ENCODE measurements around the gene SLC9A2. TPM values are rescaled to one million over a fixed set of nuclear protein-coding genes. Genes with fewer than 3 reads are reported as not detected.

The SLC9A2 gene
- total RNA-seq, 2 donors from 2014 or later: not detected

- H3K9me3 ChIP-seq (ENCODE audit: control insufficient read depth, low read length, poor library complexity, severe bottlenecking): no peaks in the 10 kb centered on the region
- ATAC-seq: no peak
- H3K36me3 Mint-ChIP-seq (ENCODE audit: low read depth): no peaks in the 10 kb centered on the region
- H3K4me1 Mint-ChIP-seq: no peaks in the 10 kb centered on the region
- DNase-seq: no peak
- H3K4me3 Mint-ChIP-seq: no peak overlapping the region
- no peak overlapping the region for H3K27ac Mint-ChIP-seq
- peaks cover 37% of the 10 kb centered on the region for H3K27me3 Mint-ChIP-seq
Measured at GRCh38 chr2:102704531-102704930, 85.2 kb downstream of the SLC9A2 start.

- no peaks in the 10 kb centered on the region for H3K9me3 ChIP-seq (ENCODE audit: control insufficient read depth, low read length, poor library complexity, severe bottlenecking)
- peaks cover 31% of the 10 kb centered on the region for H3K27me3 Mint-ChIP-seq
- H3K4me3 Mint-ChIP-seq: no peak overlapping the region
- no peaks in the 10 kb centered on the region for H3K4me1 Mint-ChIP-seq
- H3K36me3 Mint-ChIP-seq (ENCODE audit: low read depth): no peaks in the 10 kb centered on the region
- H3K27ac Mint-ChIP-seq: no peak overlapping the region
- DNase-seq (no peak), ATAC-seq (no peak)
Measured at GRCh38 chr2:102707796-102708695, 88.7 kb downstream of the SLC9A2 start.

- Mint-ChIP-seq H3K36me3 (ENCODE audit: low read depth) (no peaks in the 10 kb centered on the region), H3K27ac (no peak overlapping the region), H3K4me1 (no peaks in the 10 kb centered on the region), H3K27me3 (peaks cover 25% of the 10 kb centered on the region), H3K4me3 (no peak overlapping the region)
- H3K9me3 ChIP-seq (ENCODE audit: control insufficient read depth, low read length, poor library complexity, severe bottlenecking): no peaks in the 10 kb centered on the region
- no peak for DNase-seq
- no peak for ATAC-seq
Measured at GRCh38 chr2:102708847-102709559, 89.7 kb downstream of the SLC9A2 start.

DNA sequence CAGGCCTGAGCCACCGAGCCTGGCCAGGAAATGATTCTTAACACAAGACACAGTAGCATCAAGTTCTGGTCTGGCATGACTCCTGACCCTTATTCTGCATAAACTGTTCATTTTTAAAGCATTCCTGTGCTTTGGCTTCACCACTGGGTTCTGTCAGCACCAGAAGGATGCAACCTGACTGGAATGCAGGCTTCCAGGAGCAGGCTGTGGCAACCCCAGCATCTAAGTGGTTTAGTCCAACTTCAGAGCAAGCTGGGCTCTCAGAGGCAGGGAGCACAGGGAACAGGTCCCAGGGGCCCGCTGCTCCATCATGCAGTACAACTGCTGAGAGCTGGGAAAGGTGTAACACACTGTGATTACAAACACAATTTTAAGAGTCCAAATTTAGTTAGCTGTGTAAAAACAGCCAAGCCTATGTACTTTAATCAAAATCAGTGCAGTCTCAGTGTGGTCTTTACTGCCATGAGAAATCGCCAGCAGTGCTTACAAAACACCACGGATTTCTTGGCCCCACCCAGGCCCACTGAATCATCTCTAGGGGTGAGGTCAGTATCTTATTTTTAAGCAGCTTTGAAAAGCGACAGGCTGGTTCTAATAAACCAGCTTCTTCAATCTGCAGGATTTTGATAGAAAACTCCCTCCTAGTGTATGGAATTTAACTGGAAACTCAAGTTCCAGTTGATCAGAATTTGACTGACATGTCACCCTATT is 98.1 kb downstream of the SLC9A2 start:
- Mint-ChIP-seq H3K27ac (no peak overlapping the region), H3K4me3 (no peak overlapping the region), H3K27me3 (no peaks in the 10 kb centered on the region), H3K4me1 (peaks cover 5% of the 10 kb centered on the region), H3K36me3 (ENCODE audit: low read depth) (peaks cover 25% of the 10 kb centered on the region)
- ATAC-seq (no peak), DNase-seq (no peak)
- no peaks in the 10 kb centered on the region for H3K9me3 ChIP-seq (ENCODE audit: control insufficient read depth, low read length, poor library complexity, severe bottlenecking)

DNA sequence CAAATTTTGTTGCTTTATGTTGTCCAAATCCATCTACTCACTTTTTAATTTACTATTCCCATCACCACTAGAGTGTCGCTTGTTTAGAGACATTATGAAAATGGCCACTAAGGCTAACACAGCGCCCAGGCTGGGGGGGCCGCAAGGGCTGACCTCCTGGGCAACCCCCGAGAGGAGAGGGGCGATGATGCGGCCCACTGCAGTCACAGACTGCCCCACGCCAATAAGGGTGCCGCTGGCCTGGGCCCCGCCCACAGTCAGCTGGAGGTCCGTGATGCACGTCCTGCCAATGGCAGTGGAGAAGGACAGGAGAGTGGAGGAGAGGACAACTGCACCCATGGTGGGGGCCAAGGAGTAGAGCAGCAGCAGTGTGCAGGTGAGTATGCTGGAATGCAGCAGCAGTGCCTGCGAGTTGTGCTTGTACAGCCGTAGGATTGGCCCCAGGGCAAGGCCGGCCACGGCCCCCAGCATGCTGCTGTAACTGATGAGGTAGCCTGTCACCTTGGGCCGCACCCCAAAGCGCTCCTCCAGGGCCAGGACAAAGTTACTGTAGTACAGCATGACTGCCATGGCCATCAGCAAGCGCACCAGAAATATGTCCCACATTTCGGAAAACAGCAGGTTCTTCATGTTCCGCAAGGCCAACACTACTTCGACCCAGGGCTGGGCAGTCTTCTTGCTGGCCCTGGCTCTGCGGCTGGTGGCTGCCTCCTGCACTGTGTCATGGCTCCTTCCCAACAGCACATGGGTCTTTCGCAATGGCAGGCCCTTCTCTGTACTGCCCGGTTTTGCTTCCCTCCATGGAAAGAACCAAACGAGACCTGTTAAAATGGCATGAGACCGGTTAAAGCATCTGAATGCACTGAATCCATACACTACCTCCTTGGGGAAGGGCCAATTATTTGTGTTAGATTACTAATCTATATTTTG is 99.3 kb downstream of the SLC9A2 start:
- H3K9me3 ChIP-seq (ENCODE audit: control insufficient read depth, low read length, poor library complexity, severe bottlenecking): no peaks in the 10 kb centered on the region
- Mint-ChIP-seq H3K36me3 (ENCODE audit: low read depth) (peaks cover 25% of the 10 kb centered on the region), H3K4me1 (peaks cover 5% of the 10 kb centered on the region), H3K27me3 (no peaks in the 10 kb centered on the region), H3K4me3 (no peak overlapping the region), H3K27ac (no peak overlapping the region)
- no peak for ATAC-seq
- no peak for DNase-seq

GRCh38 chr2:102724016-102724490 is 104.7 kb downstream of the SLC9A2 start:
- no peaks in the 10 kb centered on the region for H3K9me3 ChIP-seq (ENCODE audit: control insufficient read depth, low read length, poor library complexity, severe bottlenecking)
- ATAC-seq (no peak), DNase-seq (no peak)
- H3K4me3 Mint-ChIP-seq: no peak overlapping the region
- H3K27ac Mint-ChIP-seq: no peak overlapping the region
- H3K36me3 Mint-ChIP-seq (ENCODE audit: low read depth): peaks cover 24% of the 10 kb centered on the region
- peaks cover 2% of the 10 kb centered on the region for H3K4me1 Mint-ChIP-seq
- no peaks in the 10 kb centered on the region for H3K27me3 Mint-ChIP-seq

- H3K4me1 Mint-ChIP-seq: peaks cover 2% of the 10 kb centered on the region
- H3K27ac Mint-ChIP-seq: no peak overlapping the region
- DNase-seq (no peak), ATAC-seq (no peak)
- H3K4me3 Mint-ChIP-seq: no peak overlapping the region
- H3K27me3 Mint-ChIP-seq: no peaks in the 10 kb centered on the region
- H3K36me3 Mint-ChIP-seq (ENCODE audit: low read depth): peaks cover 21% of the 10 kb centered on the region
- H3K9me3 ChIP-seq (ENCODE audit: control insufficient read depth, low read length, poor library complexity, severe bottlenecking): no peaks in the 10 kb centered on the region
Measured at GRCh38 chr2:102724553-102724952, 105.2 kb downstream of the SLC9A2 start.

DNA sequence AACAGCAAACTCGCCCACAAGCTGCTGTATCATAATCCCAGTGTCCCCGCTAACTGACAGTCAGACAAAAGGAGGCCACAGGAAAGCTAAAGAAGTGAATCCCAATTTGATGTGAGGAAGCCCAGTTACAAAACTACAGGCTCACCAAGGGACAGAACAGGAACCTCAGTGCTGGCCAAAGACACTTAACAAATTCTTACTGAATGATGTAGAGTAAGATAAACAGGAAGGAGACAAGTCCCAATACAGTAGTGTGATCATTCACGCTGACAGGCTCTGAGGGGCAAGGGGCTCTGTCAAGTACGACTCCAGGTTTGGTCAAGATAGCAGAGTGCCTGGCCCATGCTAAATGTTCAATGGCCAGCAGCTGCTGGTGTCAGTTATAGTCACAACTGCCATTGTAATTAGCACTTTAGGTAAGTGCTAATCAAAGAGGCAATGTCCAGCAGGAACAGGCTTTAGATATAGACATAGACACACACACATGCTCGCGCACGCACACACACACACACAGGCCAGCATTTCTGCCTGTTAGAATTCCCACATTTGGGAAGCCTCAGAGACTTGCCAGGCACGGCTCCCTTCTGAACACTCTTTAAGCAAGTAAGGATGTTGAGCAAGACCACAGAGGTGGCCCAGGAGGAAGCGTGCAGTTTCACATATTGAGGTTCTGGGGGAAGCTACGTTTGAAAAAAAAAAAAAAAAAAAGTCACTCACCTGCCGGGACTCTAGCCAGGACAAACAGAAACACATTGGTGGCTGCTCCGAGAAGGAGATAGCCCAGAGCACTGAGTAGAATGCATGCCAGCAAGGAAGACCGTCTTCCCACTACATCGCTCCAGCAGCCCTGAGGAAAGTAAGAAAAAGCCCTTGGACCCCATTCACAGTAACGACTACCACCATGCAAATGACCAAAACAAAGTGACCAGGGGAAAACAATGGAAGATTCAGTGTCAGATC is 107.1 kb downstream of the SLC9A2 start:
- ATAC-seq (no peak), DNase-seq (no peak)
- Mint-ChIP-seq H3K27ac (peak overlapping the region; percentile 61), H3K4me1 (peaks cover 2% of the 10 kb centered on the region), H3K36me3 (ENCODE audit: low read depth) (peaks cover 15% of the 10 kb centered on the region), H3K4me3 (no peak overlapping the region), H3K27me3 (no peaks in the 10 kb centered on the region)
- no peaks in the 10 kb centered on the region for H3K9me3 ChIP-seq (ENCODE audit: control insufficient read depth, low read length, poor library complexity, severe bottlenecking)

DNA sequence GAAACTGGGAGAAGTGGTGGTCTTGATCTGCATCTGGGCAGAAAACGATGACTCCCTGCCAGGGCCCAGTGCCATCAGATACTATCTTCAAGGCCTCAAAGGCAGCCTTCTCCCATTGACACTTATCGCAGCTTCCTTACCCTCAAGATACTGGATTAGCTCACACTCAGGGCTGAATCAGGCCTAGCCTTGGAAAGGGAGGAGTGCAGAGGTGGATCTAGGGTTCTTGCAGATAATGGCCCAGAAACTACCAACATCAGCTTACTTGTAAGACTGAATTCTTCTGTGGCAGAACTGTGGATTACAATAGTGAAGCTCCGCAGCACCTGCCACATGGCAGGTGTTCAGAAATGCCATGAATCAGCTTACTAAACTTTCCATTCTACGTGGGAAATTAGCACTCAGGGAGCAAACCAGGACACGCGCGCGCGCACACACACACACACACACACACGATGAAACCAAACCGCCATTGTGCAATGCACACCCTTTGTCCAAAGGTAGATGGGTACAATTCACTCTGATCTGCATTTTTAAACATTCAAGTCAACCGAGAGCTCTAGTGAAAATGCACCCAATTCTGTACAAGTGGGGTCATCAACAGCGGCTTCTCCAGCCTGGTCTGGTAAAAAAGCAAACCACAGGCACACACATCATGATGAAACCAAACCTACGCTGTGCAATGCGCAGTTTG is 116.2 kb downstream of the SLC9A2 start:
- H3K4me1 Mint-ChIP-seq: peaks cover 26% of the 10 kb centered on the region
- H3K9me3 ChIP-seq (ENCODE audit: control insufficient read depth, low read length, poor library complexity, severe bottlenecking): no peaks in the 10 kb centered on the region
- ATAC-seq: no peak
- no peaks in the 10 kb centered on the region for H3K27me3 Mint-ChIP-seq
- no peak for DNase-seq
- H3K27ac Mint-ChIP-seq: peak overlapping the region; percentile 83
- peak overlapping the region; percentile 93 for H3K4me3 Mint-ChIP-seq
- peaks cover 2% of the 10 kb centered on the region for H3K36me3 Mint-ChIP-seq (ENCODE audit: low read depth)

- no peaks in the 10 kb centered on the region for H3K9me3 ChIP-seq (ENCODE audit: control insufficient read depth, low read length, poor library complexity, severe bottlenecking)
- H3K4me1 Mint-ChIP-seq: peaks cover 26% of the 10 kb centered on the region
- peak overlapping the region; percentile 83 for H3K27ac Mint-ChIP-seq
- no peaks in the 10 kb centered on the region for H3K27me3 Mint-ChIP-seq
- peak overlapping the region; percentile 93 for H3K4me3 Mint-ChIP-seq
- ATAC-seq (peak; percentile 36), DNase-seq (no peak)
- no peaks in the 10 kb centered on the region for H3K36me3 Mint-ChIP-seq (ENCODE audit: low read depth)
Measured at GRCh38 chr2:102736110-102736409, 116.7 kb downstream of the SLC9A2 start.

Data from T-helper 17 cell (primary cell).